ENCODE measurements around the gene PLA2G7. TPM values are rescaled to one million over a fixed set of nuclear protein-coding genes. Genes with fewer than 3 reads are reported as not detected.

Gene PLA2G7
- total RNA-seq, 1 donor from 2014 or later = 0.32 TPM

- no peak for ATAC-seq
Measured at GRCh38 chr6:46688117-46688965, 46.8 kb downstream of the PLA2G7 start.

- ATAC-seq = no peak
Measured at GRCh38 chr6:46687619-46688097, 47.5 kb downstream of the PLA2G7 start, which contains the start of gene TDRD6. TDRD6 (plus strand) TSS chr6:46687885; CDS start chr6:46688129, 244 bp downstream.

GRCh38 chr6:46684771-46685170 is 50.4 kb downstream of the PLA2G7 start:
- ATAC-seq = no peak

GRCh38 chr6:46677314-46677654 is 57.9 kb downstream of the PLA2G7 start:
- ATAC-seq = no peak

GRCh38 chr6:46676604-46677313 is 58.4 kb downstream of the PLA2G7 start:
- no peak for ATAC-seq

- ATAC-seq = no peak
Measured at GRCh38 chr6:46674410-46674809, 60.8 kb downstream of the PLA2G7 start.

- no peak for ATAC-seq
Measured at GRCh38 chr6:46667377-46667776, 67.8 kb downstream of the PLA2G7 start.

GRCh38 chr6:46661483-46661882 is 73.7 kb downstream of the PLA2G7 start:
- no peak for ATAC-seq

- ATAC-seq = no peak
Measured at GRCh38 chr6:46657642-46658041, 77.5 kb downstream of the PLA2G7 start.

- no peak for ATAC-seq
Measured at GRCh38 chr6:46655803-46656202, 79.4 kb downstream of the PLA2G7 start.

Other genes starting within 250 kb of the PLA2G7 start
- gene RCAN2, start 243.9 kb downstream of the PLA2G7 start, total RNA-seq = 1.00 TPM
- 3.4 TPM for gene CYP39A1, start 82.6 kb downstream of the PLA2G7 start, total RNA-seq
- gene SLC25A27, start 82.4 kb downstream of the PLA2G7 start, total RNA-seq = 3.4 TPM
- gene TDRD6, start 47.5 kb downstream of the PLA2G7 start, total RNA-seq = 0.08 TPM
- not detected for gene ANKRD66, start 11.6 kb upstream of the PLA2G7 start, total RNA-seq
- not detected for gene MEP1A, start 58.0 kb upstream of the PLA2G7 start, total RNA-seq
- gene ADGRF5, start 186.6 kb upstream of the PLA2G7 start, total RNA-seq = 2.5 TPM

All from esophagus mucosa (tissue), 1 donor.